GM21360 (cell line): Measurements from ENCODE around the gene NRP1.
"Not testable (repeated sequence)": the region's sequence is repeated elsewhere in the genome, so short reads cannot be mapped to it uniquely, and the experiment has no call there.

Experiments used
- ATAC-seq: cut with Tn5 transposase; IDR thresholded peaks from one replicate; pipeline ENCODE4 v1.9.1; 2021; ENCODE audit warnings: mild to moderate bottlenecking, moderate library complexity; ENCODE audit not compliant: unreplicated experiment

Gene NRP1

DNA sequence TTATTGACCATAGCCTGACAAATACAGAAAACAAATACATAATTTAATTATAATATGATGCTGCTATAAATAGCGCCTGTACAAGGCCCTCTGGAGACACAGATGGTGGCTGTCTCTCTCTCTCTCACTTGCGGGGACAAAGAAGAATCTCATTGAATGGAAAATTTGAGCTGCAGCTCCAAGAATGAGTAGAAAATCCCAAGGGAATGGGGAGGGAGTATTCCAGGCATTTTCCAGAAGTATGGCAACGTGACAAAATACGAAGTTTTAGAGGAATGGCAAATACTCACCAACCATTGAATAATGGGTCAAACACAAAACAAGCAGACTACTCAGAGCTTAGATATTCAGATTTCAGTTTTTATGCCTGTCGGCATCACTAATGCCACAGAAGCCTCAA lies 179.9 kb downstream of the NRP1 start:
- no peak for ATAC-seq

DNA sequence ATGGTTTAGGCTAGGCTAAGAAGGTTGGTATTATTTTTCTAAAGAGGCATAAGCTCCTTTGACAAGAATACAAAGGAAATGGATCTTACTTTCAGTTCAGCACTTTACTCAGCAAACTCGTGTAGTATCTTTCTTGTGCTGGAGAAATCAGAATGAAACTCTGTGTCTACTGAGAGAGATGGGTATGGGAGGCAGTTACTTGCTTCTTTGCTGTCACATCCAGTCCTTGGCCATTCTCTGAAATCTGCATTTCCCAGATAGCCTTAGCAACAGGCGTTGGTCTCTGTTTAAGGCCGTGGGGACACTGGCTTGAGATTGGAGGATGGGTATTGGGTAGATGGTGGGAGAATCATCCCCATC lies 180.5 kb downstream of the NRP1 start:
- ATAC-seq: no peak

DNA sequence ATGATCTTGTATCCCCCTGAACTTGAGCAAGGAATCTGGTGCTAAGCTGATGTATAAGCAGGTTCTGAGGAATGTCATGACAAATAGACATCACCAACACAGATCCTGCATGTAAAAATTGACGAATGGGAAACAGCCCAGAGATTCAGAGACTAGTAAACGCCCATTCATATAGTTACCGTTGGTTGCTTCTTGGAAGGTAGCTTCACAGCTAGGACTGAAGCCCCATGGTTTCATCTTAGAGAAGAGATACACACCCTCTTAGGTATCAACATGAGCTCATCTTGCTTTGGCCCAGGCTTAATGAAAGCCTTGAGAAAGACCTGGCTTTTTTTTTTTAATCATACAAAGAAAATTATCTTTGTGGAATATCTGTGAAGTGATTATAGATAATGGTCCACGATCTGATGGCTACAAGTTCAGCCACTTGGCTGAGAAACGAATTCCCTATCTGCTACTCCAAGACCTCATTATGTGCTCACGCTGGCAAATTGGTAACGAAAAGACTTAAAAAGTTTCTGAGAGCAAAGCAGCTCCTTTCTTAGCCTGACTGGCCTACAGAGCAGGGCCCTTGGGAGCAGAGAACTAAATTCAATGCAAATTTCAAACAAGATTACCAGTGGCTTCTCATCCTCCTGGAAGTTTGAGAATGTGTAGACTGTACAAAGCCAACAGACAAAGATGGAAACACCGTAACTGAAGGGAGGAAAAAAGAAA lies 181.1 kb downstream of the NRP1 start:
- ATAC-seq: no peak

DNA sequence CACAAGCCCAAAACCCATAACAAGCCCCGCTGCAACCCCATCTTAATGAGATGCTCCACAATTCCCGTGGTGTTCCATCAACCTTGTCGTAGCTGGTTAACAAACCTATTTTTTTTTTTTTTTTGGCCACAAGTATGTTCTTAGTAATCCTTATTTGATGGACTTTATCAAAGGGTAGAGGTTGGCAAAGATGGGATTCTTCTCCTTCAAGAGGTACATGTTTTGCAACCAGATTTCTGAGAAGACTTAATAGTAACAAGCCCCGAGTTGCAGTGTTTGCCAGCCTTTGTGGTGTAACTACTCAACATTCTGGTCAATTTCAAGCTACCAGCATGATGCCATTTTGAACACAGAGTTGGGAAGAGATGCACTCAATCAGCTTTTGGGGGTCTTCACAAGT lies 181.7 kb downstream of the NRP1 start:
- no peak for ATAC-seq

DNA sequence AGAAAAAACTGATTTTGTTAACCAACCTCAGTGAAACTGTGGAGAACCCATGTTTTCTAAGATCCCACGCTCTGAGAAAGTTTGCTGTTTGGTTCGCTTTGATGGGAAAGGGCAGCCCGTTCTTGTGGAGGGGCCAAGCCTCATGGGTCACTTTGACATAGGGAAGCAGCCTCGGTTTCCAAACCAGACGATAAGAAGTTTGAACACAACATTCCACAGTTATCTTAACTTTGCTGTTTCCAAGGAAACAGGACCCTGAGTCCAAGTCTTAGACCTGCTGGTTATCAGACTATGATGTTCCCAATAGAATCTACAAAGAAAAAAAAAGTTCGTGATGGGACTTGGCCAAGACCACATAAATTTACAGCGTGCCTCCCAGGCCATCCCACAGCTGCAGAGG lies 182.3 kb downstream of the NRP1 start:
- ATAC-seq: no peak

DNA sequence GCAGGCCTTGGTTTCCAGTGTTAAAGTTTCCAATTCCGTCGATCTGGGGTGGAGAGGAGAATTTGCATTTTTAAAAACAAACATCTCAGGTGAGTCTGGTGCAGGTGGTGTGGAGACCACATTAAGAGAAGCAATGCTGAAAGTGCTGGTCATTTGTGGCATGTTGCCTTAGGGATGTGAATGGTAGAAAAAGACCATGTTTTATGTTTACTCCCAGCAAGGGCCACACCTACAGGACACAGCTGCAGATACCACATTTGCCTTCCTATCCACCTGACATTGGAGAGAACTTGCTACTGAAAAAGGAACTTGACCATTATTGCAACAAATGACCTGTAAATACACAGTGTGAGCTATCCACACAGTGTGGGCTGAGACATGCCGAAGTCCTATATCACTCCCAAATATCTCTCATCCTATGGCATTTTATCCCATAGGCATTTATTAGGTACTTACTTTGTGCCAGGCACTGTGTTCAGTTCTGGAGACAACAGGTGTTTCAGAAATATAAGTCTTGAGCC lies 183.1 kb downstream of the NRP1 start:
- ATAC-seq: no peak

DNA sequence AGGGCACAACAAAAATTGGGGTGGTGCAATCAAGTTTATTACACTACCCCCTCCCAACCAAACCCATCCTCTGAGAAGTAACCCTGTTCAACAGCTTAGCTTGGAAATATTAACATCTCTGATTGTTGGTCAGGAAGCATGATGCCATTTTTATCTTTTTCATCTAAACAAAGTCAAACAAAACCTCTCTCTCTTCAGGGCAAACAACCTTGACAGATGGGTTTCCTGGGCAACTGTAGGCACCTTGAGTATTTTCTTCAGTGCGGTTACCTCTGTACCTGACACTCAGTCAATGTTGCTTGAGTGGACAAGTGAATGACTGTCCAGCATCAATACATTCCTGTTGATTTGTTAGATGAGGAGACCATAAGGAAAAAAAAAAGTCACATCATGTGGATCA lies 183.6 kb downstream of the NRP1 start:
- ATAC-seq: no peak

DNA sequence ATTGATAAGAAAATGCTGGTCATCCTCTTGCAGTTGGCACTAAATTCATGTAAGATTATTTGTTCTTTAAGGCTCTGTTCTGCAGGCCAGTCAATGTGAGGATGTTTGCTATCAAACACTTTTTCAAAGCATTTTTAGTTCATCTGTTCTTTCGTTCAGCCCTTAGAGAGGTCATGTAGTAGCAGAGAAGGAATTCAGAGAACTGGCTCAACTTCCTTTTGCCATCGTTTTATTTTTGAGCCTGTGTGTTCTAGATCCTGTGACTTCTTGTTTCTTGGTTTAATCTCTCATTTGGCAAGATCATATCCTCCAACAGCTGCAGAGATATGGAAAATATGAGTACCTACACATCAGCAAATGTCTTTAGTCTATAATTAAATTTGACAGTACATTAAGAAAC lies 184.3 kb downstream of the NRP1 start:
- no peak for ATAC-seq

DNA sequence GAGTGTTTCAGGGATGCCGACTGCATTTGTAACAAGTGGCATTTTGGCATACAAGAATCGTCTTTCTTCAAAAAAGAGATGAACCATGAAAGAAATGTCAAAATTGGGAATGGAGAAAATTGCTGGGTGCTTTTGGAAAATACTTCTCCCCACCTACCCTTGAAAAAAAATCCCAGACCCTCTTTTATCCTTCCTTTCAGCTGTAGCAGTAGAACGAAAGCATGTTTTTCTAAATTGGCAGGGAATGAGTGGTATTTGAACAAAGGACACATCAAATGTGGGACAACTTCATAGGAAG lies 187.5 kb downstream of the NRP1 start:
- ATAC-seq: no peak

DNA sequence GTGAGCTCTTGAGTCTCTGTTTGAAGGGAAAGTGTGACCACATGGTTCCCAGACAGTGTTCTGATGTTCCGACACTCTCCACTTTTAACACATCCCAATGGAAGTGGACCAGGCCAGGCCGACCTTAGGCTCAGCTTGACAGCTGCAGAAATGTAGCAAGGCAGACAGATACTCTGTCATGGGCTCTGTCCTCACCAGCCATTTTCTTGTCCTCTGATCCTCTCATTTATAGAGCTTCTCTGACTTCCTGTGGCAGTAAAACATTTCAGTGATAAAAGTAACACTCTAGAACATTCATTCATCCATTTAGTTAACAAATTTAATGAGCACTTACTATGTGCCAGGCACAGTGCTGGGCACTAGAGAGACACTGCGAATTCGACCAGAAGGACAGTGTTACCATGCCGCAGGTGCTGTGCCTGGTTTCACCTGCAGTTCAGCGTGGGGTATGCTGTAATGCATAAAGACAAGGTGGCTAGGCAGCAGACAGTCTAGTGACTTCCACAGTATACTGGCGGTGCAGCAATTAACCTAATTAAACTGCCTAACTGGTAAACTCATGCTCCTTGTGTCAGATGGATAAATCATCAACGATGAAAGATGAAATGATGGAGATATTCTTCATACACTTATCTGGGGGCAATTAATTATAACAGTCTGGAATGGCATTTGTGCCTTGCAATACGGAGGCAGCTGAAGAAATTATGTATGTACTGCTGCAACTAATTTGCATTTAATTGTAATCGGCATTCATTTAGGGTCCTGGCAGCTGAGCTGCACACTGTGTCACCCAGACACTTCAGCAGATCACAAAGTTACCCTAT lies 188.1 kb downstream of the NRP1 start:
- ATAC-seq: no peak

DNA sequence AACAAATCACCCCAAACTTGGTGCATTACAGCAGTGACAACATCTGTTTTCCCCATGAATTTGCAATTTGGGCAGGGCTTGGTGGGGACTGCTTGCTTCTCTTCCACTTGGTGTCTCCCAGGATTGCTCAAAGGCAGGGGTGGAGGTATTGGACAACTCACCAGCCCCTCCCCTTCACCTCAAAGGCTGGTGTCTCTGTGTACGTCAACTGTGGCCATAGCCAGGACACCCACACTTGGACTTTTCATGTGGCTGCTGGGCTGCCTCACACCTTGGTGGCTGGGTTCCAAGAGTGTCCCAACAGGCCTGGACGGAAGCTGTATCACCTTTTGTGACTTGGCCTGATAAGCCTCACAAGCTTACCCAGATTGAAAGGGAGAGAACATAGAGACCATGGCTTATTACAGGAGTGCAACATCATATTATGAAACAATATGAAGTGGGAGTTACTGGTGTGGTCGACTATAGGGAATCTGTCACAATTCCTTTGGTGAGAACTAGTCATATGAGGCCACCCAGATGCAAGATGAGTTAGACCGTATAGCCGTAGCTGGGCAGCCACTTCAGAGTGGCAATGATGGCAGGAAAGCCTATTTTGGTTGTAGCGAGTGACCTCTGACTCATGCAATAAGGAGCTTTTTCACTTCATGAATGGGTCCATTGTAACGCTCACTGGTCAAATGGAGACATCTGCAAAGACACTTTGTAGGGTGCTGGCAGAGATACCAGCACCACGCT lies 188.8 kb downstream of the NRP1 start:
- ATAC-seq: no peak

DNA sequence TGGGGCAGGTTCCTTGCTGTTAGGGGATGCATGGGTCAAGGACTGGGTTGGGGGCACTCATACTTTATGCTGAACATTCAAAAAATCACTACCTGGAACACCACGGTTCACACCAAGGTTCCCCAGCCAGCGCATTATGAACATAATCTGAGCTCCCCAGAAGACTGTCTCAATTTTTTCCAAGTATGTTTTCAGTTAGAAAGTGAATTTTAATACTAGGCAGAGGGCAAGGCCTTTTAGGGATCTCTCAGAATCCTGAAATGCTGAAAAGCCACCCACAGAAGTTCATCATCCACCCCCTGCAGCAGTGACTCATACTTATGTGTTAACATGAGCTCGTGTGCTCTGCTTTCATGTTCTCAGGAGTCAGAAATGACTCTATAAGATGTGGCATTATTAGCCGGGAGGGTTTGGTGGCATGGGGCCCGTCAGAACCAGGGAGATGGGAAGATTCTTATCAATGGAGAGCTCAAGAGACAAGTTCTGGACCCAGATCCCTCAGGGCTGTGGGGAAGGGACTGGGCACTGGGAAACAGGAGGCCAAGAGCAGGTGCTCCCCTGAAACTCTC lies 191.2 kb downstream of the NRP1 start:
- peak; percentile 52 for ATAC-seq

DNA sequence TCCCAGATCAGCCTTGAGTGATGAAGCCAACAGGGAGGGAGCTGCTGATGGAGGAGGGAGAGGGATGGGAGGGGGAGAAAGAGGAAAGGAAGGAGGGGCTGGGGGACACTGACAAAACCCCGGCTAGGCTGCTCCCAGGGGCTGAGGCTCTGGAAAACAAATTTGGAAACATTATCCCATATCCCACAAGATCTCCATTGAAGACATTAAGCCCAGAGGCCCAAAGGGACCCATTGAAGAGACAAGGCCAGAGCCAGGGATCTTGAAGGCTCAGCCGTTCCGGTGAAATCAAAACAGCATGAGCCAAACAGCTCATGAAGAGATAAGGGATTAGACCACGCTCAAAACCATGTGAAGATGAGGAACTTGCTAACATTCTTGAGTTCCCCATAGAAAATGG lies 192.2 kb downstream of the NRP1 start:
- no peak for ATAC-seq

DNA sequence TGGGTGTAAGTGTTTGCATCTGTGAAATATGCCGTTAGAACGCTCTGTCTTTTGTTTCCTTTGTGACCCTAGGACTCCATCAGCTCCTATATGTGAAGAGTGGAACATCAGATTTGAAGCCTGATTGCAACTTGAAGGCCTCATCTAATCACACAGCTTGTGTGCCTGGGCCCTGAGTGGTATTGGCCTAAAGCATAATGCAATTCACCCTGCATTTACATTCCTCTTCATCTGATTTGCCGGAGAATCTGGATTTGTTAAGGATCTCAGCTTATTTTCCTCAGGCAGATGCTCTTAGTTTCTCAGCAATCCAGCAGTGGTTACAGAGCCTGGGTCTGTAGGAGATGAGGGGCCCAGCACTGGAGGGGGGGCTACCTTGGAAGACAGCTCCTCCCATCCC lies 193.2 kb downstream of the NRP1 start:
- ATAC-seq: no peak

DNA sequence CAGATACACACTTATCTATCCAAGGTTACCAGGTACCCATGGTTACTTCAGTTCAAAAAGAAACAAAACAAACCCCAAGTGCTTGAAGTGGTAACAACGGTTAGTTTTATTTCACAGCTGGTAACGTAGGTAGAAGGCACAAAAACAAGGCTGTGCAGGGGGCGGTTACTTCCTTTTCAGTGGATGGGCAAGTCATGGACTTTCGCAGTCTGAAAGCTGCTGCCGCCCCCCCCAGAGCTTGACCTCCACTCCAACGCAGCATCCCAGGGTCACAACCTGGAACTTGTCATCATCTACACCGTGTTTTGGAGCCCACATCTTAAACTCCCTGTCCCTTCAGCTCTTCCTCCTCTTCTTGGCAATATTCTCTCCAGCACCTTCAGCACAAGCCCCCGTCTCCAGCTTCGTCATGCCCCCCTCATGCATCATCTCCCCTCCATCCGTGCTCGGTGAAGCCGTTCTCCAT lies 195.3 kb downstream of the NRP1 start:
- ATAC-seq: no peak

DNA sequence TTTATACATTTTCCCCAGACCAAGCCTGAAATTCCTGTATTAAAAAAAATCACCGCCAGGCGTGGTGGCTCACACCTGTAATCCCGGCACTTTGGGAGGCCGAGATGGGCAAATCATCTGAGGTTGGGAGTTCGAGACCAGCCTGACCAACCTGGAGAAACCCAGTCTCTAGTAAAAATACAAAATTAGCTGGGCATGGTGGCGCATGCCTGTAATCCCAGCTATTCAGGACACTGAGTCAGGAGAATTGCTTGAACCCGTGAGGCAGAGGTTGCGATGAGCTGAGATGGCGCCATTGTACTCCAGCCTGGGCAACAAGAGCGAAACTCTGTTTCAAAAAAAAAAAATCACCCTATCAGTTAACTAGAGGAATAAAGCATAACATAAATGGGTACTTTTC lies 195.8 kb downstream of the NRP1 start:
- not testable (repeated sequence) for ATAC-seq

DNA sequence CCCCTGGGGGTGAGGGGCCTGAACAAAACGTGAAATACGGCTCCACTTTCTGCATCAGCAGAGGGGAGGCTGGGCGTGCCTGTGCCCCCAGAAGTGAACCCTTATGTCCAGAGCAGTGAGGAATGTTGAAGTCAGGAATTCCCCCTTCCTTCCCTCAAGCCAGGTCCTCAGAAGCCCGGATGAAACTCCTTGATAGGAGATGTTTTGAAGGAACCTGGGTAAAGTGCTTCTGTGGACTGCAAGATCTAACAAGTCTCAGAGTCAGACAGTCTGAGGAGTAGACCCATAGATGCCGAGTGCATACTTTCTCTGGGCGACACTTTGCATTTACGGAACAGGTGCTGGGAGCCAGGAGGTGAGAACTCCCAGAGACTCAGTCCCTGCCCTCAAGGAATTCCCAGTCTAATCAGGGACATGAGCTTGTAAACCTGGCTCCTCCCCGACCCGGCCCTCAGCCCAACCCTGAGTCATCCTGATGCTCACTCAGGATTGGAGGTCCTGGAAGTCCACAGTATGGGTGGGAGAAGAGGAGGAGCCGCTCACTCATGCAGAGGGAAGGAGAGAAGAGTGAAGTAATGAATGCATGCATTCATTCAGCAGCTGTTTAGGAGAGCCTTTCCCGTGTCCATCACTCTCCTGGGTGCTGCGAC lies 197.0 kb downstream of the NRP1 start:
- no peak for ATAC-seq

DNA sequence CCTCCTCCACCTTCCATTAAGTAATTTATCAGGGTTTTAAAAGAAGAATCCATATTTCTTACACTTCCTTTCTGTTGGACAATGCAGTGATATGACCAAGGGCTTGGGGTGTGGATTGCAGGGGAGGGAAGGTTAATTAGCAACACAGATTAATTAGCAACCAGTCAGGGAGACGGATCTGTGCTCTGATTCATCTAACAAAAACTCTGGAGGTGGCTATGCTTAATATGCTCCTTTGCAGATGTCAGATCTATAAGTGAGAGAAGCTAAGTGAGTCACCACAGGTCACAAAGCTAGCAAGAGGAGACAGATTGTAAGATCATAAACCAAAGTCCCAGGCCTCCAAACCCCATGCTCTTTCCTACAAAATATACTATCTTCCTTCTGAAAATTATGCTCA lies 197.7 kb downstream of the NRP1 start:
- no peak for ATAC-seq

DNA sequence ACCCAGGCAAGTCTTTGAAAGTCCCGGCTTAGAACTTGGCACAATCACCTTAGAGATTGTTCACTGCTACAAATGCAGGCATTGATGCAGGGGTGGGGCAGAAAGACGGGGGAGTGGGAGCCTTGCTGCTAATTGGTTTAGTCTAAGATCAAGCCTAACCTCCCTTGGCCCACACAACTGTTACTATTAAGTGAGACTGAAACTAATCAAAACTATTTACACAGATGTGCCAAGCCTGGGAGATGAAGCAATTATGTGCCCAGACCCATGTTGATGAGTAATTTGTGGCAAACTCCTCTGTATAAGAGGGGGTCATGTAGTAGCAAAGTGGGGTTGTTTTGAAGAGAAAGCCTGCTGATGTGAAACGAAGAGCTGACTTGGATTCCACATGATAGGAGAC lies 198.2 kb downstream of the NRP1 start:
- no peak for ATAC-seq

DNA sequence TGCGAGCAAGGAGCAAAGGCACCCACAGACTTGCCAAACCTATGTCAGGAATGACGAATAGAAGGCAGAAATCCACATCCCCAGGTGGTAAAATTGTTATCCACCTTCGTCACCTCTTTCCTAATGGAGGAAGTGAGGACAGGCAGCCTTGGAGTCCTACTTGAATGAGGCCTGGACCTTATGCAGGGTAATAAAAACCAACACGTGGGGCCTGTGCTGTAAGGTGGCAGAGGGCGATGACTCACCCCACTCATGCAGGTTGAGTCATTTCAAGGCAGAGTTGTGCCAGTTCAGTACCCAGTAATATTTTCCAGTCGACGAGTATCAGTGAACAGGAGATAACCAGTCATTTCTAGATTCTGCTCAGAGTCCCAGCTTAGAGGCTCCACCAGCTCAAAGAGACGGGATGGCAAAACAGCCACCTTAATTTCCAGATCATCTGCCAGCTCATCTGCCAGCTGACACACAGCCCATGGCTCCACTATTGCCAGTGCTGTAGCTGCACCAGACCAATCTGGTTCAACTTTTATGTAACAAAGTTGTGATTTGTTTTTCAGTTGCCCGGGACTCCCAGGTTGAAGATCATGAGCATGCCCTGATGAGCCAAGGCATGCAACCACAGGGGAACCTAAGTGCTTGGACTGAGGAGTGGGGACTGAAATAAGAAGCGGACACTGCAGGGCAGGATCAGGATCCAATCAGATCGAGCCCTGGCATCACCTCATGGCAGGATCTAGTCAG lies 200.3 kb downstream of the NRP1 start:
- ATAC-seq: peak; percentile 68
